GM23338 (cell line): ENCODE data around the gene EIF1B. TPM values are rescaled to one million over a fixed set of nuclear protein-coding genes. Genes with fewer than 3 reads are reported as not detected.

ENCODE experiments used
- ATAC-seq: fragments of 200-7000 bp; cut with Tn5 transposase; 3 replicates; pipeline ENCODE4 v1.9.1; 2020
- DNase-seq: peaks from one replicate; pipeline ENCODE4 v3.0.0-alpha.2; 2015; ENCODE audit warnings: low spot score
- H2AFZ ChIP-seq: fragments of 200-600 bp; sonication (generic); 2 replicates; pipeline ENCODE4 v1.8.0; 2016; ENCODE audit warnings: antibody characterized with exemption, mild to moderate bottlenecking, moderate library complexity
- H3F3A ChIP-seq: fragments of 200-600 bp; sonication (generic); replicated peaks from 2 replicates; pipeline ENCODE4 v1.8.0; 2017; ENCODE audit warnings: antibody characterized with exemption, mixed run types, low read depth
- H3K27ac ChIP-seq: fragments of 200-600 bp; sonication (generic); 2 replicates; pipeline ENCODE4 v1.6.1; 2016; ENCODE audit warnings: low read depth
- H3K27me3 ChIP-seq: fragments of 200-600 bp; sonication (generic); 2 replicates; pipeline ENCODE4 v1.8.0; 2016; ENCODE audit warnings: mild to moderate bottlenecking, mixed run types, moderate library complexity; ENCODE audit not compliant: insufficient read depth
- H3K36me3 ChIP-seq: fragments of 200-600 bp; sonication (generic); 2 replicates; pipeline ENCODE4 v1.8.0; 2016; ENCODE audit warnings: mild to moderate bottlenecking; ENCODE audit not compliant: insufficient read depth
- H3K4me1 ChIP-seq: fragments of 200-600 bp; sonication (generic); 2 replicates; pipeline ENCODE4 v1.8.0; 2016; ENCODE audit warnings: mild to moderate bottlenecking, moderate library complexity; ENCODE audit not compliant: insufficient read depth
- H3K4me2 ChIP-seq: fragments of 200-600 bp; sonication (generic); 2 replicates; pipeline ENCODE4 v1.7.1; 2017; ENCODE audit warnings: mixed run types
- H3K4me3 ChIP-seq: fragments of 200-600 bp; sonication (generic); 2 replicates; pipeline ENCODE4 v1.6.1; 2016; ENCODE audit warnings: mixed run types
- H3K79me2 ChIP-seq: fragments of 200-600 bp; sonication (generic); replicated peaks from 2 replicates; pipeline ENCODE4 v1.8.0; 2017; ENCODE audit warnings: mild to moderate bottlenecking; ENCODE audit not compliant: insufficient read depth
- H3K9me2 ChIP-seq: fragments of 200-600 bp; sonication (generic); 2 replicates; pipeline ENCODE4 v1.8.0; 2017; ENCODE audit not compliant: insufficient read depth
- H4K20me1 ChIP-seq: fragments of 200-600 bp; sonication (generic); replicated peaks from 2 replicates; pipeline ENCODE4 v1.8.0; 2017; ENCODE audit warnings: mild to moderate bottlenecking; ENCODE audit not compliant: insufficient read depth
- H3K27ac Mint-ChIP-seq: 2 replicates; pipeline ENCODE4 v1.8.0; 2020; ENCODE audit warnings: inconsistent platforms, mild to moderate bottlenecking, moderate library complexity, mixed read lengths
- H3K27me3 Mint-ChIP-seq: 3 replicates; pipeline ENCODE4 v1.8.0; 2022; ENCODE audit warnings: low read depth, mild to moderate bottlenecking, moderate library complexity, mixed read lengths, inconsistent platforms; ENCODE audit not compliant: insufficient read depth, poor library complexity
- H3K36me3 Mint-ChIP-seq: 3 replicates; pipeline ENCODE4 v1.8.0; 2021; ENCODE audit warnings: low read depth, mild to moderate bottlenecking, inconsistent platforms, moderate library complexity, mixed read lengths
- H3K4me1 Mint-ChIP-seq: 3 replicates; pipeline ENCODE4 v1.8.0; 2020; ENCODE audit warnings: mild to moderate bottlenecking, inconsistent platforms, mixed read lengths
- H3K4me3 Mint-ChIP-seq: 3 replicates; pipeline ENCODE4 v1.8.0; 2021; ENCODE audit warnings: moderate library complexity, mild to moderate bottlenecking, inconsistent platforms, mixed read lengths
- H3K9me3 Mint-ChIP-seq: 3 replicates; pipeline ENCODE4 v1.8.0; 2020; ENCODE audit warnings: moderate library complexity, mild to moderate bottlenecking, inconsistent platforms, mixed read lengths
- CREB1 ChIP-seq: fragments of 250-450 bp; sonication (Bioruptor Pico); IDR thresholded peaks from 2 replicates; pipeline ENCODE4 v1.5.0; 2020; ENCODE audit warnings: low read depth, mild to moderate bottlenecking, moderate library complexity
- EZH2 ChIP-seq: fragments of 200-600 bp; sonication (generic); IDR thresholded peaks from one replicate; pipeline ENCODE4 v1.8.0; 2017; ENCODE audit warnings: antibody characterized with exemption, mild to moderate bottlenecking, low read depth; ENCODE audit not compliant: unreplicated experiment
- EZH2phosphoT487 ChIP-seq: fragments of 200-600 bp; sonication (generic); IDR thresholded peaks from one replicate; pipeline ENCODE4 v1.8.1; 2018; ENCODE audit warnings: antibody characterized with exemption; ENCODE audit not compliant: unreplicated experiment
- NANOG ChIP-seq: IDR thresholded peaks from 2 replicates; pipeline ENCODE4 v1.6.1; 2016; ENCODE audit warnings: antibody characterized with exemption, borderline replicate concordance
- POLR2AphosphoS5 ChIP-seq: IDR thresholded peaks from 2 replicates; pipeline ENCODE4 v1.6.1; 2016; ENCODE audit warnings: antibody characterized with exemption, low read depth
- REST ChIP-seq: IDR thresholded peaks from one replicate; pipeline ENCODE4 v1.6.1; 2018; ENCODE audit warnings: antibody characterized with exemption; ENCODE audit not compliant: unreplicated experiment
- STAT1 ChIP-seq: IDR thresholded peaks from one replicate; pipeline ENCODE4 v1.6.1; 2016; ENCODE audit warnings: antibody characterized with exemption; ENCODE audit not compliant: unreplicated experiment
- ZNF114 ChIP-seq: fragments of 250-450 bp; sonication (Bioruptor Pico); IDR thresholded peaks from 2 replicates; pipeline ENCODE4 v1.5.0; 2020; ENCODE audit warnings: mild to moderate bottlenecking, moderate library complexity
- ZNF331 ChIP-seq: fragments of 250-450 bp; sonication (Bioruptor Pico); IDR thresholded peaks from 2 replicates; pipeline ENCODE4 v1.5.0; 2020; ENCODE audit warnings: low read depth, mild to moderate bottlenecking, moderate library complexity
- polyA plus RNA-seq: library from polyadenylated mRNA; unstranded; fragments of >200 nt; fragmentation: Nextera tagmentation; extraction: Ambion mirVana; gene quantifications from 2 replicates; pipeline ENCODE4 v1.2.1, GENCODE V29; 2016
- total RNA-seq: library from RNA; depleted of rRNA; stranded (reverse); fragments of >200 nt; shearing (Covaris generic); gene quantifications from 2 replicates; pipeline ENCODE4 v1.2.3, GENCODE V29; 2014
- TF ChIP-seq, protein P1 (sequence below), 2 experiments: fragments of 200-600 bp in 1 of 2; sonication (generic) in 1 of 2; conservative IDR thresholded peaks; 2 replicates each; pipeline versions ENCODE4 v1.5.1 to v1.6.1; 2016 to 2017; ENCODE audit warnings: antibody characterized with exemption in 2 of 2, low read depth in 2 of 2, mild to moderate bottlenecking in 2 of 2, moderate library complexity in 1 of 2

The EIF1B gene
- total and polyA plus RNA-seq, 2 experiments from 2014 or later, result 24.4 to 229 TPM

- Histone ChIP-seq H2AFZ (no peak overlapping the region), H3F3A (no peaks in the 10 kb centered on the region), H4K20me1 (no peaks in the 10 kb centered on the region), H3K36me3 (no peaks in the 10 kb centered on the region), H3K79me2 (no peaks in the 10 kb centered on the region), H3K27me3 (no peaks in the 10 kb centered on the region), H3K4me2 (no peak overlapping the region), H3K4me1 (peaks cover 12% of the 10 kb centered on the region), H3K4me3 (no peak overlapping the region), H3K27ac (peak overlapping the region; percentile 39; the same call in 1 of the 2 replicates), H3K9me2 (no peaks in the 10 kb centered on the region)
- TF ChIP-seq NANOG (peak; percentile 42; the same call in 1 of the 2 replicates), POLR2AphosphoS5 (no peak), CREB1 (peak; percentile 86)
- TF ChIP-seq, protein P1, sequence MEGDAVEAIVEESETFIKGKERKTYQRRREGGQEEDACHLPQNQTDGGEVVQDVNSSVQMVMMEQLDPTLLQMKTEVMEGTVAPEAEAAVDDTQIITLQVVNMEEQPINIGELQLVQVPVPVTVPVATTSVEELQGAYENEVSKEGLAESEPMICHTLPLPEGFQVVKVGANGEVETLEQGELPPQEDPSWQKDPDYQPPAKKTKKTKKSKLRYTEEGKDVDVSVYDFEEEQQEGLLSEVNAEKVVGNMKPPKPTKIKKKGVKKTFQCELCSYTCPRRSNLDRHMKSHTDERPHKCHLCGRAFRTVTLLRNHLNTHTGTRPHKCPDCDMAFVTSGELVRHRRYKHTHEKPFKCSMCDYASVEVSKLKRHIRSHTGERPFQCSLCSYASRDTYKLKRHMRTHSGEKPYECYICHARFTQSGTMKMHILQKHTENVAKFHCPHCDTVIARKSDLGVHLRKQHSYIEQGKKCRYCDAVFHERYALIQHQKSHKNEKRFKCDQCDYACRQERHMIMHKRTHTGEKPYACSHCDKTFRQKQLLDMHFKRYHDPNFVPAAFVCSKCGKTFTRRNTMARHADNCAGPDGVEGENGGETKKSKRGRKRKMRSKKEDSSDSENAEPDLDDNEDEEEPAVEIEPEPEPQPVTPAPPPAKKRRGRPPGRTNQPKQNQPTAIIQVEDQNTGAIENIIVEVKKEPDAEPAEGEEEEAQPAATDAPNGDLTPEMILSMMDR (conservative IDR thresholded peaks at IDR 0.05; ENCODE audit: low read depth in 2 of 2), result no peak
- peak; percentile 75 for DNase-seq
- Mint-ChIP-seq H3K4me1 (peaks cover 15% of the 10 kb centered on the region), H3K27ac (peak overlapping the region; percentile 71), H3K4me3 (peak overlapping the region; percentile 16; the same call in 1 of the 3 replicates), H3K27me3 (peaks cover 11% of the 10 kb centered on the region), H3K9me3 (peaks cover 10% of the 10 kb centered on the region), H3K36me3 (peaks cover 18% of the 10 kb centered on the region)
- ATAC-seq, result peak; percentile 89
Measured at GRCh38 chr3:40292637-40293349, 16.7 kb upstream of the EIF1B start.

DNA sequence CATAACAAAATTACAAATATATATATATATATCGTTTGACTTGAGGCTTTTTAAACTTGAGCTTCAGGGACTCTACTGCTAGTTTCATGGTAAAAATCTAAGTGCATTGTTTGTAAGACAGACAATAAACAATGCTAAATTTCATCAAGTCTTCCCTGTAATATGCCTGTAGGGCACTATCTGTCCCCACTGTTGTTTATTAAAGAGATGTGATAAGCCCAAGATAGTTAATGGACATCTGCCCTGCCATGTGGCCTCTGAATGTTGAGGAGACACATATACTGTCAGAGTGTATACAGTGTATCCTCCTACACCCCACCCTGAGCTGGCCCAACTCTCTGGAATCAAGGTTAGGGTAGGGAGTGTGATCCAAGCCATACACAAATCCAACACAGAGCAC lies 15.1 kb upstream of the EIF1B start:
- no peak for ATAC-seq
- H3K4me1 Mint-ChIP-seq, result peaks cover 15% of the 10 kb centered on the region
- no peak overlapping the region for H3K4me3 ChIP-seq
- no peak overlapping the region for H2AFZ ChIP-seq
- no peaks in the 10 kb centered on the region for H4K20me1 ChIP-seq
- no peak overlapping the region for H3K4me3 Mint-ChIP-seq
- no peaks in the 10 kb centered on the region for H3K36me3 ChIP-seq
- H3K4me2 ChIP-seq, result no peak overlapping the region
- H3K9me3 Mint-ChIP-seq, result peaks cover 10% of the 10 kb centered on the region
- no peaks in the 10 kb centered on the region for H3K27me3 ChIP-seq
- no peak for DNase-seq
- H3K9me2 ChIP-seq, result no peaks in the 10 kb centered on the region
- no peaks in the 10 kb centered on the region for H3K79me2 ChIP-seq
- peaks cover 18% of the 10 kb centered on the region for H3K36me3 Mint-ChIP-seq
- TF ChIP-seq ZNF114 (no peak), EZH2phosphoT487 (no peak), POLR2AphosphoS5 (no peak)
- peaks cover 9% of the 10 kb centered on the region for H3K27me3 Mint-ChIP-seq
- H3K4me1 ChIP-seq, result peaks cover 12% of the 10 kb centered on the region
- H3K27ac Mint-ChIP-seq, result no peak overlapping the region
- H3F3A ChIP-seq, result no peaks in the 10 kb centered on the region
- no peak overlapping the region for H3K27ac ChIP-seq

- H3K27ac Mint-ChIP-seq, result no peak overlapping the region
- H3K9me3 Mint-ChIP-seq, result no peaks in the 10 kb centered on the region; the same call in 2 of the 3 replicates
- no peaks in the 10 kb centered on the region for H3K27me3 ChIP-seq
- H3K4me3 Mint-ChIP-seq, result no peak overlapping the region
- H4K20me1 ChIP-seq, result no peaks in the 10 kb centered on the region
- H3K27ac ChIP-seq, result no peak overlapping the region
- no peaks in the 10 kb centered on the region for H3K9me2 ChIP-seq
- H3K4me1 Mint-ChIP-seq, result peaks cover 7% of the 10 kb centered on the region
- no peaks in the 10 kb centered on the region for H3K36me3 ChIP-seq
- no peaks in the 10 kb centered on the region; the same call in 2 of the 3 replicates for H3K36me3 Mint-ChIP-seq
- H3K4me2 ChIP-seq, result no peak overlapping the region
- no peak overlapping the region for H3K4me3 ChIP-seq
- ATAC-seq (no peak), DNase-seq (no peak)
- H3K27me3 Mint-ChIP-seq, result no peaks in the 10 kb centered on the region
- peaks cover 8% of the 10 kb centered on the region for H3K4me1 ChIP-seq
- H2AFZ ChIP-seq, result no peak overlapping the region
- H3K79me2 ChIP-seq, result no peaks in the 10 kb centered on the region
- no peaks in the 10 kb centered on the region for H3F3A ChIP-seq
- TF ChIP-seq STAT1 (no peak), ZNF331 (CRISPR knock-in tag) (no peak), CREB1 (no peak), POLR2AphosphoS5 (no peak), EZH2 (no peak), REST (no peak)
Measured at GRCh38 chr3:40298075-40298474, 11.4 kb upstream of the EIF1B start.
